Fibroblast of lung (primary cell): ENCODE data around the gene MIEN1. TPM values are rescaled to one million over a fixed set of nuclear protein-coding genes. Genes with fewer than 3 reads are reported as not detected.

Source experiments
- DNase-seq, 2 donors: peaks; one replicate each; pipeline versions ENCODE4 v3.0.0 to v3.0.0-alpha.2; 2010; ENCODE audit warnings: low read depth in 2 of 2
- H2AFZ ChIP-seq: 2 replicates; pipeline ENCODE4 v1.5.1; 2012; ENCODE audit warnings: low read length, control low read depth, inconsistent platforms
- H3K27ac ChIP-seq: 2 replicates; pipeline ENCODE4 v1.5.1; 2011; ENCODE audit warnings: low read length, control low read depth; ENCODE audit not compliant: insufficient read depth
- H3K27me3 ChIP-seq: 2 replicates; pipeline ENCODE4 v1.5.1; 2011; ENCODE audit warnings: mild to moderate bottlenecking, low read length; ENCODE audit not compliant: control insufficient read depth, insufficient read depth
- H3K36me3 ChIP-seq: 2 replicates; pipeline ENCODE4 v1.5.1; 2011; ENCODE audit warnings: low read length; ENCODE audit not compliant: control insufficient read depth, insufficient read depth
- H3K4me1 ChIP-seq: 2 replicates; pipeline ENCODE4 v1.5.1; 2011; ENCODE audit warnings: low read length; ENCODE audit not compliant: control insufficient read depth, insufficient read depth; ENCODE audit errors: extremely low read depth
- H3K4me2 ChIP-seq: 2 replicates; pipeline ENCODE4 v1.5.1; 2011; ENCODE audit warnings: low read length, control low read depth; ENCODE audit not compliant: insufficient read depth; ENCODE audit errors: extremely low read depth
- H3K4me3 ChIP-seq, 4 experiments: fragments of 200-600 bp in 1 of 4; sonication (generic) in 1 of 4; replicated peaks in 1 of 4; 2 replicates each; pipeline ENCODE4 v1.5.1; 2011 to 2016; ENCODE audit warnings: low read length in 4 of 4, low read depth in 3 of 4, mild to moderate bottlenecking in 3 of 4, control low read depth in 2 of 4, inconsistent platforms in 1 of 4, mixed read lengths in 1 of 4; ENCODE audit not compliant: insufficient read depth in 1 of 4; ENCODE audit errors: control extremely low read depth in 1 of 4
- H3K79me2 ChIP-seq: 2 replicates; pipeline ENCODE4 v1.5.1; 2012; ENCODE audit warnings: mild to moderate bottlenecking, low read length, inconsistent platforms; ENCODE audit not compliant: control insufficient read depth, insufficient read depth
- H3K9ac ChIP-seq: 2 replicates; pipeline ENCODE4 v1.5.1; 2011; ENCODE audit warnings: mild to moderate bottlenecking, low read length, control low read depth; ENCODE audit not compliant: insufficient read depth
- H3K9me3 ChIP-seq: 2 replicates; pipeline ENCODE4 v1.5.1; 2012; ENCODE audit warnings: low read depth, low read length; ENCODE audit not compliant: control insufficient read depth, insufficient read depth
- H4K20me1 ChIP-seq: 2 replicates; pipeline ENCODE4 v1.5.1; 2011; ENCODE audit warnings: low read length; ENCODE audit not compliant: control insufficient read depth, insufficient read depth; ENCODE audit errors: extremely low read depth
- EZH2 ChIP-seq: IDR thresholded peaks from 2 replicates; pipeline ENCODE4 v1.5.1; 2012; ENCODE audit warnings: low read length, control low read depth, mild to moderate bottlenecking; ENCODE audit errors: missing control alignments
- polyA plus RNA-seq, 2 donors: library from polyadenylated mRNA; depleted of rRNA in 1 of 2; stranded (reverse) in 1 of 2; unstranded in 1 of 2; fragments of >200 nt; gene quantifications; 2 replicates each; pipeline ENCODE4 v1.2.1, GENCODE V29; 2011 to 2012; ENCODE audit warnings: missing spikeins in 1 of 2
- total RNA-seq: library from RNA; depleted of rRNA; stranded (reverse); fragments of >200 nt; gene quantifications from 2 replicates; pipeline ENCODE4 v1.2.1, GENCODE V29; 2014
- TF ChIP-seq, protein P1 (sequence below), 2 donors: IDR thresholded peaks in 1 of 2; conservative IDR thresholded peaks in 1 of 2; 1 replicate in 1 of 2; 2 replicates in 1 of 2; pipeline ENCODE4 v1.5.1; 2011 to 2012; ENCODE audit warnings: low read length in 2 of 2, control low read depth in 1 of 2, inconsistent platforms in 1 of 2, low read depth in 1 of 2, mild to moderate bottlenecking in 1 of 2

The MIEN1 gene
- total and polyA plus RNA-seq, 2 donors (not counting 1 experiment from before 2014, with no cell fraction given) = 25.6 to 58.0 TPM

DNA sequence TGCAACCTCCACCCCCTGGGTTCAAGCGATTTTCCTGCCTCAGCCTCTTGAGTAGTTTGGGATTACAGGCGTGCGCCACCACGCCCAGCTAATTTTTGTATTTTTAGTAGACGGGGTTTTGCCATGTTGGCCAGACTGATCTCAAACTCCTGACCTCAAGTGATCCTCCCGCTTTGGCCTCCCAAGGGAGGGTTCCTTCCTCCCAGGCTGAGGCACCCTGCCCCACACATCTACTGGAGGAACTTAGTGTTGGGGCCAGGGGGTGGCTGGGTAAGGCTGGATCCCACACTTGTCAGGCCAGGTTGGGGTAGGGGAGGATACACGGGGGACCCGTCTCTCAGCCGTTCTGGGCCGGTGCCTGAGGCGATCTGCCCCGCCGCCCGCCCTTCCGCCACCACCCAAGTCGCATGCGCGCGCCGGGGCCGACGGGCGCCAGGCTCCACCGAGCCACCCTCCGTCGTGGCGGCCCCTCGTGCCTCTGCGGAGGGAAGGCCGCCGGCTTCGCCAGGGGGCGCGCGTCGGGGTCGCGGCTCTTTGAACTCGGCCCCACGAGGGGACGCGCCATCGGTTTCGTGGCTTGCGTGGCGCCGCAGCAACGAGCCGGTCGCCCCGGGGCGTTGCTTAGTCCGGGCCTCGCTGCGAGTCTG, 23.3 kb upstream of the MIEN1 start:
- H3K36me3 ChIP-seq = no peaks in the 10 kb centered on the region
- H3K9me3 ChIP-seq = no peaks in the 10 kb centered on the region
- peak overlapping the region; percentile 79 for H3K4me2 ChIP-seq
- no peak for DNase-seq
- TF ChIP-seq, protein P1, sequence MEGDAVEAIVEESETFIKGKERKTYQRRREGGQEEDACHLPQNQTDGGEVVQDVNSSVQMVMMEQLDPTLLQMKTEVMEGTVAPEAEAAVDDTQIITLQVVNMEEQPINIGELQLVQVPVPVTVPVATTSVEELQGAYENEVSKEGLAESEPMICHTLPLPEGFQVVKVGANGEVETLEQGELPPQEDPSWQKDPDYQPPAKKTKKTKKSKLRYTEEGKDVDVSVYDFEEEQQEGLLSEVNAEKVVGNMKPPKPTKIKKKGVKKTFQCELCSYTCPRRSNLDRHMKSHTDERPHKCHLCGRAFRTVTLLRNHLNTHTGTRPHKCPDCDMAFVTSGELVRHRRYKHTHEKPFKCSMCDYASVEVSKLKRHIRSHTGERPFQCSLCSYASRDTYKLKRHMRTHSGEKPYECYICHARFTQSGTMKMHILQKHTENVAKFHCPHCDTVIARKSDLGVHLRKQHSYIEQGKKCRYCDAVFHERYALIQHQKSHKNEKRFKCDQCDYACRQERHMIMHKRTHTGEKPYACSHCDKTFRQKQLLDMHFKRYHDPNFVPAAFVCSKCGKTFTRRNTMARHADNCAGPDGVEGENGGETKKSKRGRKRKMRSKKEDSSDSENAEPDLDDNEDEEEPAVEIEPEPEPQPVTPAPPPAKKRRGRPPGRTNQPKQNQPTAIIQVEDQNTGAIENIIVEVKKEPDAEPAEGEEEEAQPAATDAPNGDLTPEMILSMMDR (conservative IDR thresholded peaks at IDR 0.05 in 1 of 2, IDR thresholded peaks at IDR 0.05 in 1 of 2; ENCODE audit: low read depth in 1 of 2, low read length in 2 of 2) = no peak
- TF ChIP-seq EZH2 = no peak
- H3K79me2 ChIP-seq = no peaks in the 10 kb centered on the region
- H3K27me3 ChIP-seq = peaks cover 2% of the 10 kb centered on the region
- peak overlapping the region; percentile 69 for H3K27ac ChIP-seq
- H3K4me3 ChIP-seq = peak overlapping the region; percentile 41 to 78 (median 62)
- H3K4me1 ChIP-seq = peaks cover 2% of the 10 kb centered on the region
- no peaks in the 10 kb centered on the region for H4K20me1 ChIP-seq
- peak overlapping the region; percentile 64 for H3K9ac ChIP-seq
- peak overlapping the region; percentile 87 for H2AFZ ChIP-seq

DNA sequence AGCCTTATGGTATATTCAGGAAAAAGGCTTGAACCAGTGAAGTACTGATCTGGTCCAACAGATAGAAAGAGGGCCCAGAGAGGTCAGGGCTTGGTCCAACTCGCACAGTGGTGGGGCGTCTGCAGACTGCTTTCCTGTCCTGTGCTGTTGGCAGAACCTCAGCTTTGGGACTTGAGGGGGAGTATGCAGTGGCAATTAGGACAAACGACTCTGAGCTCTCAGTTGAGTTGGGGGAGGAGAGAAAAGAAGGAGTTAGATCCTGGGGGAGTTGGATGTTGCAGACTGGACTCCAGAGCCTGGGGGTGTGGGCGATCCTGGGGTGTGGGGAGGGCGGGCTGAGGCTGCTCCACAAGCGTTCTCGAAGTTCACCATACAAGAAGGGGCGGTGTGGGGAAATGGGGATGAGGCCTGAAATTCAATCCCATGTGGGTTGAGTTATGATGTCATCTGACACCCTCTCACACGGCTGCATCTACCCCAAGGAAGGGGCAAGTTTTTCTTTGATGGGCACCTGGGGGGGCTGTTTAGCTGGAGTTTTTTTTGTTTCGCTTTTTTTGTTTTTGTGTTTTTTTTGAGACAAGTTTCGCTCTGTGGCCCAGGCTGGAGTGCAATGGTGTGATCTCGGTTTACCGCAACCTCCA, 22.0 kb upstream of the MIEN1 start:
- H3K79me2 ChIP-seq = no peaks in the 10 kb centered on the region
- H4K20me1 ChIP-seq = no peaks in the 10 kb centered on the region
- no peaks in the 10 kb centered on the region for H3K36me3 ChIP-seq
- no peak overlapping the region for H3K4me3 ChIP-seq
- no peak overlapping the region for H3K27ac ChIP-seq
- TF ChIP-seq, protein P1 (conservative IDR thresholded peaks at IDR 0.05 in 1 of 2, IDR thresholded peaks at IDR 0.05 in 1 of 2; ENCODE audit: low read depth in 1 of 2, low read length in 2 of 2) = no peak
- no peak for TF ChIP-seq EZH2
- no peaks in the 10 kb centered on the region for H3K27me3 ChIP-seq
- no peak overlapping the region for H2AFZ ChIP-seq
- no peaks in the 10 kb centered on the region for H3K9me3 ChIP-seq
- no peak overlapping the region for H3K9ac ChIP-seq
- DNase-seq = no peak
- peaks cover 2% of the 10 kb centered on the region for H3K4me1 ChIP-seq
- no peak overlapping the region for H3K4me2 ChIP-seq

DNA sequence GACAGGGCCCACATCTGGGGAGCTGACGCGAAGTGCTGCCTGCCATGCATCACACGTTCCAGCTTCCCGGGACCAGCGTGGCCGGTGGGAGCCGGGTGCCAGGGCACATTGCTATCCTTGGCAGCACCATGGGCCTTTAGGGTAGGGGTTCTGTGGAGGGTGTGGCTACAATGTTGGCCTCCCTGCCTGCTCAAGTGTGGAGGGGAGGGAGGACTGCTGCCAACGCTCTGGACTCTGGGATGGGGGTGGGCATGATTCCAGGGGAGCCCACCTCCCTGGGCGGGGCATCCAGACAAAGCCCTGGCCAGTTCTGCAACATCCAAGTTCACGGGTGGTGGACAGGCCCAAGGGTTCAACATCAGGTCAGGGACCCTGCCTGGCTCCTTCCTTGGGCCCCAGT, 21.3 kb upstream of the MIEN1 start:
- H3K9ac ChIP-seq = no peak overlapping the region
- no peaks in the 10 kb centered on the region for H3K79me2 ChIP-seq
- no peak for TF ChIP-seq EZH2
- TF ChIP-seq, protein P1 (conservative IDR thresholded peaks at IDR 0.05 in 1 of 2, IDR thresholded peaks at IDR 0.05 in 1 of 2; ENCODE audit: low read depth in 1 of 2, low read length in 2 of 2) = no peak
- H3K27ac ChIP-seq = no peak overlapping the region
- no peaks in the 10 kb centered on the region for H4K20me1 ChIP-seq
- H3K27me3 ChIP-seq = no peaks in the 10 kb centered on the region
- peaks cover 2% of the 10 kb centered on the region for H3K4me1 ChIP-seq
- no peak for DNase-seq
- no peaks in the 10 kb centered on the region for H3K36me3 ChIP-seq
- H3K4me2 ChIP-seq = no peak overlapping the region
- H3K9me3 ChIP-seq = no peaks in the 10 kb centered on the region
- no peak overlapping the region for H3K4me3 ChIP-seq
- no peak overlapping the region for H2AFZ ChIP-seq
